GM12892 (cell line): ENCODE data around the gene CDK5RAP2.

ENCODE experiments used
- DNase-seq: peaks from one replicate; pipeline ENCODE4 v3.0.0; 2011; ENCODE audit not compliant: insufficient read length
- FAIRE-seq: peaks from 2 replicates; lab custom pipeline; 2011; peaks lifted over from hg19 to GRCh38; lab: Jason Lieb, UNC
- POLR2A ChIP-seq: IDR thresholded peaks from 2 replicates; pipeline ENCODE4 v1.6.1; 2011; ENCODE audit warnings: low read depth, low read length, control low read depth
- POLR2AphosphoS5 ChIP-seq: IDR thresholded peaks from 2 replicates; pipeline ENCODE4 v1.6.1; 2011; ENCODE audit warnings: low read depth, low read length, control low read depth
- TAF1 ChIP-seq: IDR thresholded peaks from 2 replicates; pipeline ENCODE4 v1.6.1; 2011; ENCODE audit warnings: low read depth, mild to moderate bottlenecking, control low read depth, low read length, borderline replicate concordance

Gene CDK5RAP2

DNA sequence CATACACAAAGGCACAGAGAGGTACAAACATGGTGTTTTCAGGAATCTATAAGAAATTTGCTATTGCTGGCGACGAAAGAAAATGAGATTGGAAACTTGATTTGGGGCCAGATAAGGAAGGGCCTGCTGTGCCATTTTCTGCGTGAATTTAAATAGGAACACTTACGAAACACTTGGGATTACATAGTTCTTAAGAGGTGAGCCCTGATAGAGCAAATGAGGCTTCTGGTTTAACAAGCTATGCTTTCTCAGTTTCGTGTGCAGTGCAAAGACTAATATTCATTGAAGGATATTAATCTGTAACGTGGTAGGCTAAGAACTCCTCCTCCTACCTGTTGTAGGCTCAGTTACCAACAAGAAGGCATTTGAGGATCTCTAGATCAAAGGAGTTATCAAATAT lies 93.1 kb downstream of the CDK5RAP2 start:
- no peak for FAIRE-seq
- no peak for TF ChIP-seq POLR2A
- TF ChIP-seq TAF1 = no peak
- TF ChIP-seq POLR2AphosphoS5 = no peak

DNA sequence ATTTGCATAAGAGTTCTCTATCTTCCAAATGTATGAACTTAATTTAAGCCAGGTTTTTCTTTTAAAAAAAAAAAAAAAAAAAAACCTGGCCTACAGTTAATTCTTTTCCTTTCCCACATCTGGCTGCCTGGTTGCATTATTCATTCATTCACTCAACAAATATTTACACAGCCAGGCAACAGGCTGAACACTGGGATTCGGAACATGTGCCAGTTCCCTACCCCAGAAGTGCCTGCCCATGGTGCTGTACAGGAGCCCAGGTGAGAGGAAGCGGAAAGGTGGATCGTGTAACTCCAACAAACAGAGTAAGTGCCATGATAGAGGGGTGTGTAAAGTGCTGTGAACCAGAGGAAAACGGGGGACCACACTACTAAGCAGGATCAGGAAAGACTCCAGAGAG lies 93.6 kb downstream of the CDK5RAP2 start:
- no peak for DNase-seq
- no peak for FAIRE-seq
- no peak for TF ChIP-seq POLR2A
- no peak for TF ChIP-seq TAF1
- no peak for TF ChIP-seq POLR2AphosphoS5

More for the DNA sequence above, 93.1 kb downstream of the CDK5RAP2 start:
- no peak for DNase-seq

- TF ChIP-seq TAF1 (no peak), POLR2A (no peak), POLR2AphosphoS5 (no peak)
- no peak for FAIRE-seq
- DNase-seq = no peak
Observed at GRCh38 chr9:120485788-120486187, 94.2 kb downstream of the CDK5RAP2 start.

GRCh38 chr9:120484162-120484561 lies 95.8 kb downstream of the CDK5RAP2 start:
- FAIRE-seq = no peak
- no peak for TF ChIP-seq POLR2AphosphoS5
- DNase-seq = no peak

- TF ChIP-seq TAF1 (no peak), POLR2AphosphoS5 (no peak), POLR2A (no peak)
- no peak for DNase-seq
- FAIRE-seq = no peak
Observed at GRCh38 chr9:120482424-120483186, 97.4 kb downstream of the CDK5RAP2 start.

GRCh38 chr9:120481846-120482245 lies 98.1 kb downstream of the CDK5RAP2 start:
- FAIRE-seq (no peak), DNase-seq (no peak)
- TF ChIP-seq POLR2A (no peak), TAF1 (no peak), POLR2AphosphoS5 (no peak)

DNA sequence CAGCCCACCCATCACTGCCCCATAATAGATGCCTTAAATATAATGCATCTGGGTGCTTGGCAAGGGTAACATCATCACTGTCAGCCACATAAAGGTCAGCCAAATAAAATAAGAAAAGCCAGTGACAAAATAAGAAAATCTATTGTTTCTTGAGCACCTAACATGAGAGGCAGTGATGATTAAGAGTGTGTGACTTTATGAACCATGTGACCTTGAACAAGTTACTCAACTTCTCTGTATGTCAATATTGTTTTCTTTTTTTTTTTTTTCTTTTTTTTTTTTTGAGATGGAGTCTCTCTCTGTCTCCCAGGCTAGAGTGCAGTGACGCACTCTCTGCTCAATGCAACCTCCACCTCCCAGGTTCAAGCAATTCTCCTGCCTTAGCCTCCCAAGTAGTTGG lies 98.7 kb downstream of the CDK5RAP2 start:
- FAIRE-seq (no peak), DNase-seq (no peak)
- TF ChIP-seq POLR2AphosphoS5 (no peak), POLR2A (no peak), TAF1 (no peak)

- FAIRE-seq (no peak), DNase-seq (no peak)
- TF ChIP-seq POLR2AphosphoS5 (no peak), POLR2A (no peak), TAF1 (no peak)
Observed at GRCh38 chr9:120480707-120481106, 99.3 kb downstream of the CDK5RAP2 start.

- DNase-seq (no peak), FAIRE-seq (no peak)
- TF ChIP-seq POLR2A = no peak
- TF ChIP-seq POLR2AphosphoS5 = no peak
- TF ChIP-seq TAF1 = no peak
Observed at GRCh38 chr9:120478208-120478607, 101.8 kb downstream of the CDK5RAP2 start.

- DNase-seq = peak; percentile 13
- no peak for FAIRE-seq
- TF ChIP-seq POLR2AphosphoS5 (no peak), POLR2A (no peak), TAF1 (no peak)
Observed at GRCh38 chr9:120477534-120478001, 102.4 kb downstream of the CDK5RAP2 start.

DNA sequence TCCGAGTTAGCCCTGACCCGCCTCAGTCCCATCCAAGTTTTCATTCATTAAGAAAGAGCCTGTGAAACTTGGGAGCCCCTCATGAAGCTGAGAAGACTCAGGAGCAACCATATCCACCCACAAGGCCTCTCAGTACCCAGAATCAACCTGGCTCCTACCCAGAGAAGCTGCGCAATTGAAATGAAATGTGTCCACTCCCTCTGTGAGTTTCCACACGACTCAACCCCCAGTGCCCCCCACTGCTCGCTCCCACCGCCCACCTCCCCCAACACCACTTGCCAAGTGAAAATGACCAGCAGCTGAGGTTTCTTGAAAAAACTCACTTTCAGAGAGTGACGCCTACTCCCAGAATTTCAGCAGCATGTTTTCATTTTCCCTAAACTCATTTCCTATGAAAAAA lies 104.6 kb downstream of the CDK5RAP2 start:
- DNase-seq = no peak
- TF ChIP-seq POLR2A (no peak), TAF1 (no peak), POLR2AphosphoS5 (no peak)
- no peak for FAIRE-seq

DNA sequence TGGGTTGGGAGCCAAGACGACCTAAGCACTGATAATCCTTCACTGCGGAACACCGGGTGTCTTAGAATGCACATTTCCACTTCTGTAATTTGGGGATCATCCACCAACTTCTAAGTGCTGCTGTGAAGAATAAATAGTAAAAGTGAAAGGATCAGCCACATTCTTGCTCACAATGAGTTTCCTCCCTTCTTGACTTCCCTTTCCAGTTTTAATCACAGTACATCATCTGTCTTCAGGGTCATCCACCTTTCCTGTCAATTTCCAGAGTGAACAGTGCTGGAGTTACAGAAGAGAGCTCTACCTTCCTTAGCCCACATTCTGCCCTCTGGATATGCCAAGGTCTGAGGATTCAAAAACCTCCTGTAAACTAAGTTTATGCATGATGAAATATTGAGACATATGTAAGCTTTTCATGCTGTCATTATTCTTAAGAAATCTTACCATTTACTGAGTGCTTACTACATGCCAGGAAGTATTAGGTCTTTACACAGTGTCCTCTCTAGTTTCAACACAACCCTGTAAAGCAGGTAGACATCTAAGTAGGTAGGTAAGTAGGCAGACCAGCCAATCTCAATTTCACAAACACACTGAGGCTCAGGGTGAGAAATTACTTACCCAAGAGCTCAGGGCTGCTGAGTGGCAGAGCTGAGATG lies 105.2 kb downstream of the CDK5RAP2 start:
- no peak for FAIRE-seq
- TF ChIP-seq TAF1 = no peak
- no peak for TF ChIP-seq POLR2A
- no peak for TF ChIP-seq POLR2AphosphoS5
- DNase-seq = no peak
